Lower lobe of right lung (tissue), 2 donors: Measurements from ENCODE around the gene OBSCN. TPM values are rescaled to one million over a fixed set of nuclear protein-coding genes. Genes with fewer than 3 reads are reported as not detected.

Experiments used
- ATAC-seq, 2 donors: fragments of 200-7000 bp; cut with Tn5 transposase; one replicate each; pipeline ENCODE4 v1.9.1; 2020 to 2022; ENCODE audit warnings: mild to moderate bottlenecking in 2 of 2, moderate library complexity in 2 of 2
- DNase-seq: peaks from one replicate; pipeline ENCODE4 v3.0.0-alpha.2; 2020
- H3K27ac ChIP-seq: fragments of 200-600 bp; one replicate; pipeline ENCODE4 v1.8.0; 2022
- H3K27me3 ChIP-seq: fragments of 200-600 bp; one replicate; pipeline ENCODE4 v1.8.0; 2022; ENCODE audit warnings: low read depth
- H3K36me3 ChIP-seq: fragments of 200-600 bp; one replicate; pipeline ENCODE4 v1.8.0; 2022; ENCODE audit warnings: mild to moderate bottlenecking
- H3K4me1 ChIP-seq: fragments of 200-600 bp; one replicate; pipeline ENCODE4 v1.8.0; 2022
- H3K4me3 ChIP-seq: fragments of 200-600 bp; one replicate; pipeline ENCODE4 v1.8.0; 2022; ENCODE audit warnings: mild to moderate bottlenecking
- H3K9me3 ChIP-seq: fragments of 200-600 bp; one replicate; pipeline ENCODE4 v1.8.0; 2022
- CTCF ChIP-seq: fragments of 200-600 bp; IDR thresholded peaks from one replicate; pipeline ENCODE4 v1.8.0; 2022; ENCODE audit warnings: antibody characterized with exemption, mild to moderate bottlenecking
- intact Hi-C: fragments of 100-400 bp; cut with DNase I; formaldehyde crosslinking; loops from one replicate; pipeline ENCODE4 v1.11.0; 2022
- total RNA-seq: library from RNA; stranded (reverse); fragmentation: NEBNext Ultra II Directional; extraction: Animal tissue kit (Norgen Biotek cat#: 25700); gene quantifications from one replicate; pipeline ENCODE4 v1.2.1, GENCODE V29; 2021
- donor health status: DM: no; HTN: yes; CAD: no; lungs with severe emphysema.

The OBSCN gene
- total RNA-seq, 1 donor from 2014 or later, result 35.6 TPM

- DNase-seq (no peak), ATAC-seq (no peak)
- H3K27ac ChIP-seq, result no peak overlapping the region
- no peak overlapping the region for H3K4me3 ChIP-seq
- no peaks in the 10 kb centered on the region for H3K27me3 ChIP-seq
- peaks cover 56% of the 10 kb centered on the region for H3K36me3 ChIP-seq
- intact Hi-C loops, result no loop called here
- no peaks in the 10 kb centered on the region for H3K4me1 ChIP-seq
- no peaks in the 10 kb centered on the region for H3K9me3 ChIP-seq
- TF ChIP-seq CTCF, result no peak
Measured at GRCh38 chr1:228284521-228284920, 76.7 kb downstream of the OBSCN start.

- Histone ChIP-seq H3K4me1 (no peaks in the 10 kb centered on the region), H3K9me3 (no peaks in the 10 kb centered on the region), H3K27me3 (no peaks in the 10 kb centered on the region), H3K36me3 (peaks cover 48% of the 10 kb centered on the region), H3K27ac (no peak overlapping the region), H3K4me3 (no peak overlapping the region)
- DNase-seq (peak; percentile 35), ATAC-seq (no peak)
- TF ChIP-seq CTCF, result no peak
- intact Hi-C loops, result no loop called here
Measured at GRCh38 chr1:228285661-228286504, 78.0 kb downstream of the OBSCN start.

DNA sequence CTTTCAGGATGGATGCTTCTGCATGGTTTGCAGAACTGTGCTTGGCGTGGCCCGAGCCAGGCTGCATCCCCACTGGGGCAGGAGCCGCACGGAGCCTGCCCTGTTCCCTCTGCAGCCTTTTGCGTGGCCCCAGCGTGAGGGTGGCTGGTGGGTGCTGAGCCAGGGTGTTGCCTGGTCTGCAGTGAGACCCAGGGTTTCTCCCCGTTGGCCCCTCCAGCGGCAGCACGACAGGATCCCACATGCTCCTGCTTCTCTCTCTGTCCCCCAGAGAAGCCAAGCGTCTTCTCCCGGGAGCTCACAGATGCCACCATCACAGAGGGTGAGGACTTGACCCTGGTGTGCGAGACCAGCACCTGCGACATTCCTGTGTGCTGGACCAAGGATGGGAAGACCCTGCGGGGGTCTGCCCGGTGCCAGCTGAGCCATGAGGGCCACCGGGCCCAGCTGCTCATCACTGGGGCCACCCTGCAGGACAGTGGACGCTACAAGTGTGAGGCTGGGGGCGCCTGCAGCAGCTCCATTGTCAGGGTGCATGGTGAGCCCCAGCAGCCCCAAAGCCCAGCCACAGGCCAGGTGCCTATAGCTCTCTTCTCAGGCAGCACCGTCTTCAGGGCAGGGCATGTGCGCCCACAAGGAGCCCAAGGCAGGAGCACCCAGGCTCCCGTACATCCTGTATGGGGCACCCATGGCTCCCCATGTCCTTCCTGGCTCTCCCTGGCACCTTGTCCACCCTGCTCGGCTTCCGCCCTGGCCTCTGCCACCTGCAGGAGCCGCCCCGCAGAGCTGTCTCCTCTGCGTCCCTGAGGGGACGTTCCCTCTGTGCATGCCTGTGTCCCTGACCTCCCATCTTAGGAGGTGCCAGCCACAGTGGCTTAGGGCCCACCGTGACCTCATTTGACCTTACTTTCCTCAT lies 78.9 kb downstream of the OBSCN start:
- no peak overlapping the region for H3K4me3 ChIP-seq
- TF ChIP-seq CTCF, result no peak
- no peaks in the 10 kb centered on the region for H3K27me3 ChIP-seq
- DNase-seq (peak; percentile 38), ATAC-seq (no peak)
- no peaks in the 10 kb centered on the region for H3K4me1 ChIP-seq
- intact Hi-C loops, result no loop called here
- no peak overlapping the region for H3K27ac ChIP-seq
- no peaks in the 10 kb centered on the region for H3K9me3 ChIP-seq
- H3K36me3 ChIP-seq, result peaks cover 48% of the 10 kb centered on the region

GRCh38 chr1:228287541-228288425 lies 79.9 kb downstream of the OBSCN start:
- DNase-seq (peak; percentile 35), ATAC-seq (no peak)
- Histone ChIP-seq H3K9me3 (no peaks in the 10 kb centered on the region), H3K36me3 (peaks cover 43% of the 10 kb centered on the region), H3K4me3 (no peak overlapping the region), H3K4me1 (no peaks in the 10 kb centered on the region), H3K27me3 (no peaks in the 10 kb centered on the region), H3K27ac (no peak overlapping the region)
- intact Hi-C loops, result no loop called here
- TF ChIP-seq CTCF, result no peak
